Spinal cord (tissue), 10 donors: ENCODE results near the gene TMPRSS9. TPM values are rescaled to one million over a fixed set of nuclear protein-coding genes. Genes with fewer than 3 reads are reported as not detected.

ENCODE experiments used
- DNase-seq, 6 donors: peaks; one replicate each; pipeline versions ENCODE4 v3.0.0 to v3.0.0-alpha.2; 2013 to 2015; ENCODE audit warnings: low spot score in 6 of 6, low read depth in 4 of 6
- H3K27ac ChIP-seq: one replicate; pipeline ENCODE4 v1.5.1; 2013; ENCODE audit warnings: low read depth, low read length, control low read depth
- H3K27me3 ChIP-seq: one replicate; pipeline ENCODE4 v1.6.1; 2013; ENCODE audit warnings: low read length; ENCODE audit not compliant: control insufficient read depth, insufficient read depth
- H3K36me3 ChIP-seq: one replicate; pipeline ENCODE4 v1.6.1; 2013; ENCODE audit warnings: low read length; ENCODE audit not compliant: control insufficient read depth, insufficient read depth
- H3K4me1 ChIP-seq: one replicate; pipeline ENCODE4 v1.6.1; 2013; ENCODE audit warnings: low read length; ENCODE audit not compliant: control insufficient read depth, insufficient read depth
- H3K4me3 ChIP-seq: one replicate; pipeline ENCODE4 v1.5.1; 2013; ENCODE audit warnings: low read depth, low read length, control low read depth
- H3K9me3 ChIP-seq: one replicate; pipeline ENCODE4 v1.6.1; 2013; ENCODE audit warnings: low read length; ENCODE audit not compliant: control insufficient read depth, insufficient read depth
- whole genome bisulfite sequencing: methylation state at CpG from one replicate; pipeline ENCODE4 v1.1.5; 2013; ENCODE audit warnings: missing lambda C conversion rate; ENCODE audit not compliant: insufficient coverage; 5-methylcytosine and 5-hydroxymethylcytosine counted together
- polyA plus RNA-seq, 2 donors: library from polyadenylated mRNA; unstranded; fragments of 120-200 nt; gene quantifications; one replicate each; pipeline ENCODE4 v1.2.1, GENCODE V29; 2013; ENCODE audit not compliant: insufficient read length in 2 of 2
- total RNA-seq, 2 donors: library from RNA; depleted of rRNA in 1 of 2; stranded (reverse); fragments of 120-200 nt in 1 of 2; fragments of >200 nt in 1 of 2; gene quantifications; one replicate each; pipeline versions ENCODE4 v1.2.3 to v1.2.4, GENCODE V29; 2013 to 2014
- donor health status: healthy.

Gene TMPRSS9
- total and polyA plus RNA-seq, 4 donors: 0.33 to 3.8 (median 1.4) TPM

- DNase-seq: peak in 2 of 6 donors; percentile 50 to 62
- peaks cover 44% of the 10 kb centered on the region for H3K4me1 ChIP-seq
- no peaks in the 10 kb centered on the region for H3K9me3 ChIP-seq
- no peak overlapping the region for H3K4me3 ChIP-seq
- WGBS: 15% methylated on average over 100 of the region's 101 CpGs
- H3K27me3 ChIP-seq: no peaks in the 10 kb centered on the region
- no peak overlapping the region for H3K27ac ChIP-seq
- peaks cover 61% of the 10 kb centered on the region for H3K36me3 ChIP-seq
Measured at GRCh38 chr19:2424686-2425621, 64.9 kb downstream of the TMPRSS9 start.

DNA sequence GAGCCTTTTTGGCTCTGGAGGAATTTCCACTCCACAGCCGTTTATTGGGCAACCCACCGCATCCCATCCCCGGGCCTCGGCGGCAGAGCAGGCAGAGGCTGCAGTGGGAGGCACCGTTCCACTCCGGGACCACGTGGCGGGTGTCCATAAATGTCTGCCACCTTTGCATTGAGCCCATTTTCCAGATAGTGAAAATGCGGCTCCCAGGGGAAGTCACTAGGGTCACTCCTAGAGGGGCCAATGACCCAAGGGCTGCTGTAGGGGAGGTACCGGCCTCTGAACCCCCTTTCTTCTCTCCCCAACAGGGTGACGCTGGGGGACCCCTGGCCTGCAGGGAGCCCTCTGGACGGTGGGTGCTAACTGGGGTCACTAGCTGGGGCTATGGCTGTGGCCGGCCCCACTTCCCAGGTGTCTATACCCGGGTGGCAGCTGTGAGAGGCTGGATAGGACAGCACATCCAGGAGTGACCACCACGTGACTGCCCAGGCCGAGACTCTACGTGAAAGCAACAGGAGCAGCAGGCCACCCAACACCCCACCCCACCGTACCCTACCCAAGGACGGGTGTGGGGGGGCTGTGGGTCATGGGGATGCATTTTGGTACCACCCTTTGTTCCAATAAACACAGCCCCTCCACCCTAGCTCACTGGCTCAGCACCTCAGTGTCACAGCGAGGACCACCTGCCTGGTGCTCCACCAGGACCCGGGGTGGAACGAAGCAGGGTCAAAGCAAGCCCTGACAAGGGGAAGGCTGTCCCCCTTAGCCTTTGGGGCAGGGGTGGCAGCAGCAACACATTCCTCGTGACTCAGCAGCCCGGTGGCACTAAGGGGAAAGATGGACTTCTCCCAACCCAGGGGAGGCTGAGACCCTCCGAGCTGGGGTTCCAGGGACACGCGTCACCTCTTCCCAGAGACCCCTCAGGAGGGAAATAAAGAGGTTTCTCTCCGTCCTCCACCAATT lies 65.8 kb downstream of the TMPRSS9 start:
- Histone ChIP-seq H3K4me3 (no peak overlapping the region), H3K27ac (no peak overlapping the region), H3K4me1 (peaks cover 44% of the 10 kb centered on the region), H3K36me3 (peaks cover 71% of the 10 kb centered on the region), H3K9me3 (no peaks in the 10 kb centered on the region), H3K27me3 (no peaks in the 10 kb centered on the region)
- 64% methylated on average over 19 of the region's 29 CpGs for WGBS
- DNase-seq: no peak

- WGBS: 4% methylated on average over 66 of the region's 66 CpGs
- Histone ChIP-seq H3K4me1 (peaks cover 44% of the 10 kb centered on the region), H3K27ac (peak overlapping the region; percentile 93), H3K4me3 (peak overlapping the region; percentile 74), H3K9me3 (no peaks in the 10 kb centered on the region), H3K27me3 (no peaks in the 10 kb centered on the region), H3K36me3 (peaks cover 76% of the 10 kb centered on the region)
- DNase-seq: peak in 5 of 6 donors; percentile 17 to 80 (median 33)
Measured at GRCh38 chr19:2426611-2427428, 66.8 kb downstream of the TMPRSS9 start.

- peak; percentile 92 to 99 (median 98) for DNase-seq
- Histone ChIP-seq H3K9me3 (no peaks in the 10 kb centered on the region), H3K27me3 (no peaks in the 10 kb centered on the region), H3K36me3 (peaks cover 78% of the 10 kb centered on the region), H3K4me1 (peaks cover 44% of the 10 kb centered on the region), H3K27ac (peak within 1 kb of the TSS; percentile 93), H3K4me3 (peak within 1 kb of the TSS; percentile 74)
- under 1% methylated on average over 73 of the region's 77 CpGs for WGBS
Measured at GRCh38 chr19:2427429-2428320, 67.6 kb downstream of the TMPRSS9 start, which contains the start of gene TIMM13. TIMM13 (minus strand) TSS chr19:2427586; CDS start chr19:2427533, 53 bp downstream.

- Histone ChIP-seq H3K4me3 (peak overlapping the region; percentile 74), H3K36me3 (peaks cover 76% of the 10 kb centered on the region), H3K27ac (peak overlapping the region; percentile 93), H3K9me3 (no peaks in the 10 kb centered on the region), H3K27me3 (no peaks in the 10 kb centered on the region), H3K4me1 (peaks cover 44% of the 10 kb centered on the region)
- DNase-seq: peak in 4 of 6 donors; percentile 12 to 64 (median 40)
- 10% methylated on average over 25 of the region's 25 CpGs for WGBS
Measured at GRCh38 chr19:2428321-2428690, 68.2 kb downstream of the TMPRSS9 start.

- Histone ChIP-seq H3K4me3 (no peak overlapping the region), H3K9me3 (no peaks in the 10 kb centered on the region), H3K27ac (peak overlapping the region; percentile 93)
Measured at GRCh38 chr19:2428756-2429711, 69.0 kb downstream of the TMPRSS9 start.

DNA sequence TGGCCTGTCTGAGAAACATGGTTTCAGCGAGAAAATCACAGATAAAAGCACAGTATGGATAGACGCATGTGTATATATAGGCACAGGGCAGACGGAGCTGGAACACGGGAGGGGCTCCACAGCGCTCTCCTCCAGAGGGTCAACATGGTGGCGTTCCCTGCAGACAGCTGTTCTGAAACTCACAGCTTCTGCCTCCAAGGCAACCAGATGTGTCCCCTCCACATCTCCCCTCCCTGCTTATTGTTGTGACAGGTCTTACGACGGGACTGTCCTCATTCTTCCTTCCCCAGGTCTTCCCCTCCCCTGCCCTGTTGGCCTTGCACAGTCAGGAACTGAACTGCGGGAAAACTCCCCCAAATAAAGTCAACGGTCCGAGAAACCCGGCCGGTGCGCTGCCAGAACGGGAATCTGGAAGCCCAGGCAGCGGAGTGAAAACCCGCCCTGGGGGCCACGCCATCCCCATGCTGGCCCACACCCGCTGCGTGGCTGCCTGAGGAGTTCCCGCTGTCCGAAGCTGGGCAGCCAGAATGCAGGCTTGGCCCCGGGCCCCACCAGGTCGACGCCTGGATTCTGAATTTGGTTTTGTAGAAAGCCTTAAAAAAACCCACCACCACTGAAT lies 70.0 kb downstream of the TMPRSS9 start:
- Histone ChIP-seq H3K9me3 (no peaks in the 10 kb centered on the region), H3K27ac (no peak overlapping the region), H3K27me3 (no peaks in the 10 kb centered on the region), H3K36me3 (peaks cover 78% of the 10 kb centered on the region), H3K4me1 (peaks cover 37% of the 10 kb centered on the region), H3K4me3 (no peak overlapping the region)
- 74% methylated on average over 23 of the region's 25 CpGs for WGBS
- no peak for DNase-seq

More at GRCh38 chr19:2428756-2429711, 69.0 kb downstream of the TMPRSS9 start:
- no peaks in the 10 kb centered on the region for H3K27me3 ChIP-seq
- H3K4me1 ChIP-seq: peaks cover 44% of the 10 kb centered on the region
- 64% methylated on average over 20 of the region's 37 CpGs for WGBS
- no peak for DNase-seq
- H3K36me3 ChIP-seq: peaks cover 75% of the 10 kb centered on the region
